C1 segment of cervical spinal cord (tissue), 14 donors: ENCODE data around the gene C10orf67.

Source experiments
- DNase-seq, 14 donors: peaks; one replicate each; lab custom pipeline; 2025; lab: John Stamatoyannopoulos, UW

C10orf67 gene

GRCh38 chr10:23199768-23200511 is 144.7 kb downstream of the C10orf67 start:
- no peak for DNase-seq

- DNase-seq, result no peak
Observed at GRCh38 chr10:23198940-23199767, 145.4 kb downstream of the C10orf67 start.

GRCh38 chr10:23198610-23198939 is 146.0 kb downstream of the C10orf67 start:
- no peak for DNase-seq

- no peak for DNase-seq
Observed at GRCh38 chr10:23197416-23197861, 147.2 kb downstream of the C10orf67 start.

GRCh38 chr10:23196915-23197314 is 147.7 kb downstream of the C10orf67 start:
- DNase-seq, result no peak

- no peak for DNase-seq
Observed at GRCh38 chr10:23195846-23196600, 148.6 kb downstream of the C10orf67 start.

- DNase-seq, result no peak
Observed at GRCh38 chr10:23194966-23195845, 149.4 kb downstream of the C10orf67 start.

- DNase-seq, result no peak
Observed at GRCh38 chr10:23194471-23194965, 150.1 kb downstream of the C10orf67 start.

- no peak for DNase-seq
Observed at GRCh38 chr10:23193435-23194074, 151.0 kb downstream of the C10orf67 start.

- DNase-seq, result no peak
Observed at GRCh38 chr10:23192712-23193434, 151.7 kb downstream of the C10orf67 start.

- DNase-seq, result no peak
Observed at GRCh38 chr10:23191764-23192711, 152.6 kb downstream of the C10orf67 start, which contains the start of gene PTF1A. Gene PTF1A (plus strand): TSS chr10:23192312. CDS start chr10:23192531, 219 bp downstream.

- DNase-seq, result no peak
Observed at GRCh38 chr10:23190872-23191763, 153.5 kb downstream of the C10orf67 start.

- DNase-seq, result no peak
Observed at GRCh38 chr10:23189024-23189423, 155.6 kb downstream of the C10orf67 start.

GRCh38 chr10:23187155-23187554 is 157.4 kb downstream of the C10orf67 start:
- no peak for DNase-seq

- no peak for DNase-seq
Observed at GRCh38 chr10:23186697-23187096, 157.9 kb downstream of the C10orf67 start.

- DNase-seq, result no peak
Observed at GRCh38 chr10:23186178-23186577, 158.4 kb downstream of the C10orf67 start.

- DNase-seq, result no peak
Observed at GRCh38 chr10:23174977-23175512, 169.6 kb downstream of the C10orf67 start.
